K562 (cell line): Measurements from ENCODE around the gene CA7.

Experiments
- ARHGAP35 ChIP-seq: fragments of 450-650 bp; IDR thresholded peaks from 2 replicates; pipeline ENCODE4 v1.6.1; 2018; ENCODE audit not compliant: partially characterized antibody
- ATF3 ChIP-seq, 2 experiments: fragments of 450-650 bp in 1 of 2; sonication (generic) in 1 of 2; formaldehyde crosslinking in 1 of 2; IDR thresholded peaks in 1 of 2; conservative IDR thresholded peaks in 1 of 2; 2 replicates each; pipeline versions ENCODE4 v1.6.1 to v1.8.1; 2016 to 2023; ENCODE audit warnings: mild to moderate bottlenecking in 2 of 2, moderate library complexity in 2 of 2, inconsistent platforms in 1 of 2, missing genetic modification reagents in 1 of 2
- CCNT2 ChIP-seq: IDR thresholded peaks from 2 replicates; pipeline ENCODE4 v1.6.1; 2011; ENCODE audit warnings: borderline replicate concordance, low read depth, mild to moderate bottlenecking, moderate library complexity, mixed read lengths, low read length; ENCODE audit not compliant: insufficient read length; ENCODE audit errors: extremely low read depth
- CTCF ChIP-seq, 3 experiments: IDR thresholded peaks in 2 of 3; conservative IDR thresholded peaks in 1 of 3; 2 replicates each; pipeline ENCODE4 v1.5.1; 2011 to 2012; ENCODE audit warnings: low read length in 3 of 3, mild to moderate bottlenecking in 3 of 3, control low read depth in 2 of 3, improper control_type of control experiment in 1 of 3, inconsistent platforms in 1 of 3, low read depth in 1 of 3, mixed read lengths in 1 of 3, moderate library complexity in 1 of 3; ENCODE audit not compliant: insufficient read depth in 2 of 3
- FOS ChIP-seq: IDR thresholded peaks from 3 replicates; pipeline ENCODE4 v1.6.1; 2011; ENCODE audit not compliant: insufficient read length; ENCODE audit errors: extremely low read depth
- GATA2 ChIP-seq: sonication (generic); formaldehyde crosslinking; IDR thresholded peaks from 2 replicates; pipeline ENCODE4 v1.4.0; 2020; ENCODE audit warnings: mild to moderate bottlenecking, missing genetic modification reagents
- IFI16 ChIP-seq: fragments of 250-450 bp; sonication (Bioruptor Pico); IDR thresholded peaks from 2 replicates; pipeline ENCODE4 v2.1.2; 2022; ENCODE audit warnings: mild to moderate bottlenecking, inconsistent platforms
- MTA2 ChIP-seq: fragments of 450-650 bp; IDR thresholded peaks from 2 replicates; pipeline ENCODE4 v1.6.1; 2016; ENCODE audit warnings: low read depth
- SIRT6 ChIP-seq: IDR thresholded peaks from one replicate; pipeline ENCODE4 v1.6.1; 2012; ENCODE audit warnings: low read depth, mild to moderate bottlenecking, control low read depth, inconsistent platforms, low read length, moderate library complexity
- TBL1XR1 ChIP-seq, 2 experiments: IDR thresholded peaks; 2 replicates each; pipeline ENCODE4 v1.6.1; 2012; ENCODE audit warnings: improper control_type of control experiment in 2 of 2, low read length in 2 of 2, mild to moderate bottlenecking in 1 of 2

GRCh38 chr16:66800856-66801255 lies 43.4 kb upstream of the CA7 start:
- no peak for TF ChIP-seq GATA2 (CRISPR knock-in tag)
- TF ChIP-seq CCNT2 = no peak
- TF ChIP-seq ARHGAP35 = no peak
- no peak for TF ChIP-seq IFI16 (CRISPR knock-in tag)
- TF ChIP-seq CTCF (IDR thresholded peaks at IDR 0.05 in 2 of 3, conservative IDR thresholded peaks at IDR 0.05 in 1 of 3; ENCODE audit: insufficient read depth in 2 of 3, low read depth in 1 of 3, low read length in 3 of 3) = no peak
- no peak for TF ChIP-seq SIRT6
- TF ChIP-seq TBL1XR1 (IDR thresholded peaks at IDR 0.05; ENCODE audit: low read length in 2 of 2) = no peak
- TF ChIP-seq FOS = no peak
- no peak for TF ChIP-seq MTA2
- no peak for TF ChIP-seq ATF3 (IDR thresholded peaks at IDR 0.05)
- TF ChIP-seq ATF3 (CRISPR knock-in tag; conservative IDR thresholded peaks at IDR 0.05) = no peak
